H7 (cell line): Measurements from ENCODE around the gene PCSK1. TPM values are rescaled to one million over a fixed set of nuclear protein-coding genes. Genes with fewer than 3 reads are reported as not detected.
"Not testable (repeated sequence)": the region's sequence is repeated elsewhere in the genome, so short reads cannot be mapped to it uniquely, and the experiment has no call there.

Experiments used
- DNase-seq: peaks from one replicate; pipeline ENCODE4 v3.0.0; 2012
- H3K27me3 ChIP-seq: 2 replicates; pipeline ENCODE4 v1.6.0; 2011; ENCODE audit warnings: mild to moderate bottlenecking, low read length; ENCODE audit not compliant: control insufficient read depth, insufficient read depth
- H3K36me3 ChIP-seq: replicated peaks from 2 replicates; pipeline ENCODE4 v1.5.1; 2011; ENCODE audit warnings: low read length; ENCODE audit not compliant: control insufficient read depth, insufficient read depth
- H3K4me3 ChIP-seq: 2 replicates; pipeline ENCODE4 v1.5.1; 2011; ENCODE audit warnings: low read depth, mild to moderate bottlenecking, control low read depth, low read length, moderate library complexity; ENCODE audit not compliant: insufficient read depth
- total RNA-seq: library from RNA; depleted of rRNA; stranded (reverse); fragments of >200 nt; shearing (Covaris generic); gene quantifications from 2 replicates; pipeline ENCODE4 v1.2.3, GENCODE V29; 2014

PCSK1 gene
- total RNA-seq, 1 experiment from 2014 or later: 3.1 TPM

- H3K4me3 ChIP-seq: no peak overlapping the region
- H3K27me3 ChIP-seq: no peaks in the 10 kb centered on the region
- no peak for DNase-seq
- H3K36me3 ChIP-seq: no peaks in the 10 kb centered on the region
Observed at GRCh38 chr5:96407436-96407835, 25.6 kb downstream of the PCSK1 start.

- H3K4me3 ChIP-seq: no peak overlapping the region
- no peaks in the 10 kb centered on the region for H3K36me3 ChIP-seq
- no peak for DNase-seq
- no peaks in the 10 kb centered on the region for H3K27me3 ChIP-seq
Observed at GRCh38 chr5:96404191-96404867, 28.7 kb downstream of the PCSK1 start.

GRCh38 chr5:96402500-96402899 lies 30.5 kb downstream of the PCSK1 start:
- Histone ChIP-seq H3K4me3 (no peak overlapping the region), H3K36me3 (no peaks in the 10 kb centered on the region), H3K27me3 (no peaks in the 10 kb centered on the region)
- DNase-seq: no peak

GRCh38 chr5:96396878-96397277 lies 36.2 kb downstream of the PCSK1 start:
- DNase-seq: no peak
- Histone ChIP-seq H3K27me3 (no peaks in the 10 kb centered on the region), H3K36me3 (no peaks in the 10 kb centered on the region), H3K4me3 (no peak overlapping the region)

GRCh38 chr5:96395295-96395694 lies 37.8 kb downstream of the PCSK1 start:
- H3K27me3 ChIP-seq, H3K4me3 ChIP-seq, DNase-seq, H3K36me3 ChIP-seq: not testable (repeated sequence)

- Histone ChIP-seq H3K27me3 (no peaks in the 10 kb centered on the region), H3K4me3 (no peak overlapping the region), H3K36me3 (no peaks in the 10 kb centered on the region)
- no peak for DNase-seq
Observed at GRCh38 chr5:96391921-96392320, 41.1 kb downstream of the PCSK1 start.

- no peak for DNase-seq
- Histone ChIP-seq H3K36me3 (no peaks in the 10 kb centered on the region), H3K4me3 (no peak overlapping the region), H3K27me3 (no peaks in the 10 kb centered on the region)
Observed at GRCh38 chr5:96388176-96388575, 44.9 kb downstream of the PCSK1 start.

GRCh38 chr5:96387616-96388015 lies 45.4 kb downstream of the PCSK1 start:
- no peaks in the 10 kb centered on the region for H3K27me3 ChIP-seq
- no peak for DNase-seq
- H3K4me3 ChIP-seq: no peak overlapping the region
- H3K36me3 ChIP-seq: no peaks in the 10 kb centered on the region

GRCh38 chr5:96385538-96385937 lies 47.5 kb downstream of the PCSK1 start:
- Histone ChIP-seq H3K36me3 (no peaks in the 10 kb centered on the region), H3K4me3 (no peak overlapping the region), H3K27me3 (no peaks in the 10 kb centered on the region)
- no peak for DNase-seq

GRCh38 chr5:96384353-96384752 lies 48.7 kb downstream of the PCSK1 start:
- Histone ChIP-seq H3K27me3 (no peaks in the 10 kb centered on the region), H3K36me3 (no peaks in the 10 kb centered on the region), H3K4me3 (no peak overlapping the region)
- no peak for DNase-seq

- DNase-seq: no peak
- H3K27me3 ChIP-seq: no peaks in the 10 kb centered on the region
- H3K36me3 ChIP-seq: no peaks in the 10 kb centered on the region
- no peak overlapping the region for H3K4me3 ChIP-seq
Observed at GRCh38 chr5:96381526-96381925, 51.5 kb downstream of the PCSK1 start.

- Histone ChIP-seq H3K4me3 (no peak overlapping the region), H3K27me3 (no peaks in the 10 kb centered on the region), H3K36me3 (no peaks in the 10 kb centered on the region)
- DNase-seq: no peak
Observed at GRCh38 chr5:96379896-96380295, 53.2 kb downstream of the PCSK1 start.

GRCh38 chr5:96377597-96377996 lies 55.5 kb downstream of the PCSK1 start:
- Histone ChIP-seq H3K36me3 (no peaks in the 10 kb centered on the region), H3K27me3 (no peaks in the 10 kb centered on the region), H3K4me3 (no peak overlapping the region)
- DNase-seq: no peak

GRCh38 chr5:96377167-96377566 lies 55.9 kb downstream of the PCSK1 start:
- Histone ChIP-seq H3K36me3 (no peaks in the 10 kb centered on the region), H3K4me3 (no peak overlapping the region), H3K27me3 (no peaks in the 10 kb centered on the region)
- DNase-seq: no peak

- Histone ChIP-seq H3K4me3 (no peak overlapping the region), H3K27me3 (no peaks in the 10 kb centered on the region), H3K36me3 (no peaks in the 10 kb centered on the region)
- no peak for DNase-seq
Observed at GRCh38 chr5:96374653-96375052, 58.4 kb downstream of the PCSK1 start.

GRCh38 chr5:96373381-96373733 lies 59.7 kb downstream of the PCSK1 start:
- Histone ChIP-seq H3K27me3 (no peaks in the 10 kb centered on the region), H3K36me3 (no peaks in the 10 kb centered on the region), H3K4me3 (no peak overlapping the region)
- no peak for DNase-seq
